ENCODE data around the gene NEK6.

DNA sequence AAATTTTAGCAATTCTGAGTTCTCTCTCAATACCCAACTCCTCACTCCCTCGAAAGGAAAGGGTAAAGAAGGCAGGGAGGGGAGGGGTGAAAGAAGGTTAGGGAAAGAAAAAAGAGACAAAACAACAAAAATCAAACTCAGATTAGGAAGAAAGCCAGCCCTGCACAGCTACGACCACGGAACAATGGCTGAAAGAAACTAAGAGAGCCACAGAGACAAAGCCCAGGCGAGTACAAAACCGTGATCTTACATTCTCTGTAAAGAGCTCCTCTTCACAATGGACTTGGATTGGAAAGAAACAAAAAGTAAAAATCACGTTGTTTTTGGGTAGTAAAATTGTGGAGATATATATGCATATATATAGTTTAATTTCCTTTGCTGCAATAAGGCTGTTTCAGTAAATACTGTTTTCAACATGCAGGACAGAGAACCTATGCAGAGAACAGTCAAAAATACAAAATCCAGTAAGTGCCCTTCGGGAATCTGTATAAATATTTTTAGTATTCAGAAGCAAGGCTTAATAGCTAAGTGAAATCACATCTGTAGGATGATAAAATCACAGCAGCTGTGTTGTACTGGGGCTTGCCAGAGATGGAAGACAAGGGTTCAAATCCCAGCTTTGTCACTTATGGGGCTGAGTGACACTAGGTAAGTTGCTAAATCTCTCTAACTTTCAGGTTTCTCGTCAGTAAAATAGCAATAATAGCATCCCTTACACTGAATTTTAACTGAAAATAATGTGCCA is 140.6 kb downstream of the NEK6 start:
- no peak for TF ChIP-seq CREB1 (IDR thresholded peaks at IDR 0.05; ENCODE audit: low read depth)
- no peak for TF ChIP-seq POLR2AphosphoS5 (IDR thresholded peaks at IDR 0.05; ENCODE audit: low read length)
- TF ChIP-seq, protein P1, sequence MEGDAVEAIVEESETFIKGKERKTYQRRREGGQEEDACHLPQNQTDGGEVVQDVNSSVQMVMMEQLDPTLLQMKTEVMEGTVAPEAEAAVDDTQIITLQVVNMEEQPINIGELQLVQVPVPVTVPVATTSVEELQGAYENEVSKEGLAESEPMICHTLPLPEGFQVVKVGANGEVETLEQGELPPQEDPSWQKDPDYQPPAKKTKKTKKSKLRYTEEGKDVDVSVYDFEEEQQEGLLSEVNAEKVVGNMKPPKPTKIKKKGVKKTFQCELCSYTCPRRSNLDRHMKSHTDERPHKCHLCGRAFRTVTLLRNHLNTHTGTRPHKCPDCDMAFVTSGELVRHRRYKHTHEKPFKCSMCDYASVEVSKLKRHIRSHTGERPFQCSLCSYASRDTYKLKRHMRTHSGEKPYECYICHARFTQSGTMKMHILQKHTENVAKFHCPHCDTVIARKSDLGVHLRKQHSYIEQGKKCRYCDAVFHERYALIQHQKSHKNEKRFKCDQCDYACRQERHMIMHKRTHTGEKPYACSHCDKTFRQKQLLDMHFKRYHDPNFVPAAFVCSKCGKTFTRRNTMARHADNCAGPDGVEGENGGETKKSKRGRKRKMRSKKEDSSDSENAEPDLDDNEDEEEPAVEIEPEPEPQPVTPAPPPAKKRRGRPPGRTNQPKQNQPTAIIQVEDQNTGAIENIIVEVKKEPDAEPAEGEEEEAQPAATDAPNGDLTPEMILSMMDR (IDR thresholded peaks at IDR 0.05 in 2 of 3, conservative IDR thresholded peaks at IDR 0.05 in 1 of 3; ENCODE audit: control insufficient read depth in 2 of 3, extremely low read depth in 1 of 3, insufficient read depth in 1 of 3, low read depth in 3 of 3, low read length in 3 of 3) = no peak

Data from GM12878 (cell line).